Non-pigmented ciliary epithelial cell (primary cell): ENCODE data around the gene ANKRD11.
"Not testable (repeated sequence)": the region's sequence is repeated elsewhere in the genome, so short reads cannot be mapped to it uniquely, and the experiment has no call there.

Experiments used
- DNase-seq: peaks from one replicate; pipeline ENCODE4 v3.0.0-alpha.2; 2010; ENCODE audit warnings: low read depth

Gene ANKRD11

DNA sequence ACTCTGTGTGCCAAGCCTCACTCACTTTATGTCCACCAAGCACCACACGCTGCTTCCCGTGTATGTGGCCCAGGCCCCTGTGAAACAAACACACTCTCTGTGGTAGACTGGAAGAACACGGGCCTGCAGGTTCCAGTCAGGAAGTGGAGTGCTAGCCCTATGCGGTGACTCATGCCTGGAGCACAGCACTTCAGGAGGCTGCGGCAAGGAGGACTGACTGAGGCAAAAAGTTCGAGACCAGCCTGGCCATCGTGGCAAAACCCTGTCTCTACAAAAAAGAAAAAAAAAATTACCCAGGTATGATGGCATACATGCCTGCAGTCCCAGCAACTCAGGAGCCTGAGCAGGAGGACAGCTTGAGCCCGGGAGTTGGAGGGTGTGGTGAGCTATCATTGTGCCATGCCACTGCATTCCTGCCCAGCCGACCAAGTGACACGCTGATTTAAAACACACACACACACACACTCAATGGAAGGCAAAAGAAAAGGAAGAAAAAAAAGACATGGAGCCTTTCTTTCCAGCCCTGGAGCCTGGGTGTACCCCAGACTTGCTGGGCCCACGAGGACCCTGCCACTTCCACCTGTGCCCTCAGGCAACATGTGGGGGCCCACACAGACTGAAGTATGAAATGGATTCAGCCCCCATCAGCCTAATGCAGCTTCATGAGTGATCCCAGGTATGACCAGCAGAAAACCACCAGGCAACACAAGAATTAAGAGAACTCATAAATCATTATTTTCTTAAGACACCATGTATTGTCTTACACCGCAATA lies 126.6 kb downstream of the ANKRD11 start:
- no peak for DNase-seq

DNA sequence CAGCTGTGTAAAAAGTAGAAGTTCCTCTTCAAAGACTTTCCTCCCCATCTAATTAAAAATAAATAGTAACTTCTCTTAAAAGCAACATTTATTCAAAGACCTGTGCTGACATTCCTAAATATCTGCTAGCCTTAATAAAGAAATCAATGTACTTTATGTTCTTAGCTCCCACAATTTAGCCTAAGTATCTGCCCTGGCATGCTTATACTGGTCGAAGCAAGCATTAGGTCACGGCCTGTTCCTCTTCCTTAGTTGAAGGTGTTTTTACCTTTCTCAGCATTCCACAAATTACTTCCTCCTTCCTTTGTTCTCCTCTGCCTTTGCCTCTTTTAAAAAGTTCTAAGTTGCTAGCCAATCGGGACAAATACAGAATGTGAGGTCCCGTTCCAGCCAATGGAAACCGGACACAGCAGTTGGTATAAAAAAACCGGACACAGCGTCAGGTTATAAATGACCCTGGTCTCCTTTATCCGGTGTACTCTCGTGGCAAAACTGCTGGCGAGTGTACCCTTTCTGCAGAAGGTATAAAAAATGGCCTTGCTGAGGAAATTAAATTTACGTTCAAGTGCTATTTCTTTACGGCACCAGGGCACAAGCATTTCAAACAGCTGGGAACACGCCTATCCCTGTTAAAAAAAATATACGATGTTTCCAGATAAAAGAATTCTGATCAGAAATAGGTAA lies 127.7 kb downstream of the ANKRD11 start:
- not testable (repeated sequence) for DNase-seq

DNA sequence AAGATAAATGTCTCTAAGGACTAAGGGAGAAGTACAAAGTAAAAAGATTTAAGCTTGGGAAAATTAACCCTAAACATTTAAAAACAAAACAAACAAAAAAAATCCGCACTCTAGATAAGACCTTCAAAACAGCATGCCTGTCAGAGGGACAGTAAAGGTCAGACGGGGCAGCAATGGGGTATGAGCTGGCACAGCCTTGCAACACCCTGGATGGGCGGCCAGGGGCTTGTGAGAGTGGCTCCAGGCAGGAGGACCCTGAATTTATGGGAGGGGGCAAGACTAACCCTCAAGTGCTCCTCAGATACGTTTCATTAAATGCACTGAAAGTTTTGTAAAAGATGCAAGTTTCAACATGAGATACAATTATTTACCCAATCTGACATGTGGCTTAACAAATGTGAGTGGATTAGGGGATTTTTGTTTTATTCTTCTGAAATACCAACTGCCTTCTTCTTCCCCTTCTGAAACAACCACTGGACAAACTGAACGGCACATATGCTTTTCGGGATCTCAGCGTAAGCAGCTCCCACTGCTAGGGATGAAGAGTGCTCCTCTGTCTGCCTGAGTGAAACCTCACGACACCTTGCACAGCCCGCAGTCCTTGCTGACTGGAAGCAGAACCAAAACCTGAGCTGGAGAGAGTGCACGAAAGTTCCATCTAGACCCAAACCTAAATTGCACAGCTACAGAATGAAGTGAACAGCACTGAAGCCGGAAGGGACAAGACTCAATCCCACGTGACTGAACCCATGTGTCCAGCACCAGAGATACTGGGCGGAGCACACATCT lies 128.4 kb downstream of the ANKRD11 start:
- no peak for DNase-seq

DNA sequence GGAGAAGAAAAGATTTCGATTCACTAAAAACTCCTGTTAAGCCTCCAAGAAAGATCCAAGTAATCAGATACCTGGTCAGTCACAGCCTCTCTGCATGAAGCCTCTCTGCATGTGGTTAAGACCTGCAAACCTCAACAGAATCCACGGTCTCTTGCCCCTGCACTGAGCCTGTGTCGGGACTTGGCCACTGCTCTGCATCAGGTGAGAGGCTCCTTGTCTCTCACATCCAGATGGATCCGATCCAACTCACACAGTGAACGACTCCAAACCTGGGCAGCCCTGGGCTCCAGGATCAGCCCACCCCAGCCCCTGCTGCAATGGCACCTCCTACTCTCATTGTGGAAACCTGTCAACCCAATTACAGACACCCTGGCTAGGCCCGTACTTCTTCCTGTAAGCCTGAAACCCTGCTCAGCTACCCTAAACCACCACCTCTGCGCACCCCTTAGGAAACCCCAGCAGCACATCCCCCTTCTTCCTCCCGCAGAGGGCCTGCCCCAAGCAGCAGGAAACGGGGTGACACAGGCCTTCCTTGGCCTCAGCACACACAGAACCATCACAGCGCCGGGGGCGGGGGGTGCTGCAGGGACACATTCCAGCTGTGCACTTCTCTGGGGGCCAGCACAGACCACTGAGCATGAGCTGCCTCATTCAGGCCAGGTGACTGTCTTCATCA lies 129.5 kb downstream of the ANKRD11 start:
- DNase-seq = no peak

DNA sequence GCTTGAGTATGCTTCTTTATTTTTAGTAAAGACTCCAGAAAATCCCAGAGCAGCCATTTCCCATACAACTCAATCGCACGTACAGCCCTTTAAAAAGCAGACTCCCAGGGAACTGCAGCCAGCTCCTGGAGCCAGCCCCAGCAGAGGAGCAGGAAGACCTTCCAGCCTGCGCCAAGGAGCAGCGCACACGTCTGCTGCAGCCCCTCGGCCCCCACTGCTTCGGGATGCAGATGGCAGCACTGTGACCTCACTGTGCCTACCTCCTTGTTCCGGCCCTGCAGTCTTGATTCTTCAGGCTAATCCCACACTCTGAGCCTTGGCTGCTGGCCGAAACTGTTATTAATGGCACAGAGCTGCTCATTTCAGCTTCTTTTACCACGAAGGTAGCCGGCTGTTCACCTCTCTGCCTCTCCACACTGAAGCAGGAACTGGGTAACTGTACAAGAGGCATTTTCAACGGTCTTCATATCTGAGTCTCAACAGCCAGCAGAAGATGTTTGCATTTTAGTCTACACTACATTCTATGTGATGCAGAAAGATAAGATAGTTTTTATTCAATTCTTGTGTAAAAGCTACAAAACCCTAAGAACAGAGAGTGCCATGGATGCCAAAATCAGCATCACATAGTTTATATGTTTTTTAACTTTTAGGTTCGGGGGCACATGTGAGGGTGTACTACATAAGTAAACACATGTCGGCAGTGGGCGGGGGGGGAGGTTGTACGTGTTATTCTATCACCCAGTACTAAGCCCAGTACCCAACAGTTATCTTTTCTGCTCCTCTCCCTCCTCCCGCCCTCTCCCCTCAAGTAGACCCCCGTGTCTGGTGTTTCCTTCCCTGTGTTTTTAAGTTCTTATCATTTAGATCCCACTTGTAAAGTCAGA lies 130.9 kb downstream of the ANKRD11 start:
- DNase-seq = no peak

DNA sequence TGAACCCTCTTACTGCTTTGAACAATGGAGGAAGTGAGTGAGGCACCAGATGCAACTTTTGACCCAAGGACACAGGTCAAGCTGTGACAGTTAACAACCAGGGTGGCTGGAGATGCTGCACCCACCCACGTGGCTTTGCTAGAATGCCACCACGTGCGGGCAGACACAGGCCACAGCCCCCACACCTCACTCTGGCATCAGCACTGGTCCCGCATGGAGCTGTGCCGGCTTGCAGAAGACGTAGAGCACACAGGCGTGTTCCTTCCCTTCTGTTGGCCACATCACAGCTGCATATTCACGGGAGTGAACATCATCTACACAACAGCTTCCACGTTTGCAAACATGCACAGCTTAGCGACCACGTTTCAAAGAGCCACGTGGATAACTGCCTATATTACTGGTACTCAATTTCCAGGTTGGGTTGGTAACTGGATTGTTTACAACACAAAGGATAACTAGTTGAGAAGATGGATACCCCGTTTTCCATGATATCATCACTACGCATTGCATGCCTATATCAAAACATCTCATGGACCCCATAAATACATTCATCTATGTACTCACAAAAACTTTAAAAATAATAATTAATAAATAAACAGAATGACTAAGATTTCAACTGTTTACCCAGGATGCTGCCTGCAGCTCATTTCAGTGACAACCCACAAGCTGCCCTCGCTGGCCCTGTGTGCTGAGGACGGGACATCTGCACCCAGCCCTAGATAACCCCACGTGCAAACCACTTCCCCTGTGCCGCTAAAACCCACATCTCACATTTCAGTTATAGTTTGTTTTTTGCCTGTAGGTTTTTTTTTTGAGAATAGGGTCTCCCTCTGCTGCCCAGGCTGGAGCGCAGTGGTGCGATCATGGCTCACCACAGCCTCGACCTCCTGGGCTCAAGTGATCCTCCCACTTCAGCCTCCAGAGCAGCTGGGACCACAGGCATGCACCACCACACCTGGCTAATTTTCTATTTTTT lies 132.0 kb downstream of the ANKRD11 start:
- DNase-seq = no peak

DNA sequence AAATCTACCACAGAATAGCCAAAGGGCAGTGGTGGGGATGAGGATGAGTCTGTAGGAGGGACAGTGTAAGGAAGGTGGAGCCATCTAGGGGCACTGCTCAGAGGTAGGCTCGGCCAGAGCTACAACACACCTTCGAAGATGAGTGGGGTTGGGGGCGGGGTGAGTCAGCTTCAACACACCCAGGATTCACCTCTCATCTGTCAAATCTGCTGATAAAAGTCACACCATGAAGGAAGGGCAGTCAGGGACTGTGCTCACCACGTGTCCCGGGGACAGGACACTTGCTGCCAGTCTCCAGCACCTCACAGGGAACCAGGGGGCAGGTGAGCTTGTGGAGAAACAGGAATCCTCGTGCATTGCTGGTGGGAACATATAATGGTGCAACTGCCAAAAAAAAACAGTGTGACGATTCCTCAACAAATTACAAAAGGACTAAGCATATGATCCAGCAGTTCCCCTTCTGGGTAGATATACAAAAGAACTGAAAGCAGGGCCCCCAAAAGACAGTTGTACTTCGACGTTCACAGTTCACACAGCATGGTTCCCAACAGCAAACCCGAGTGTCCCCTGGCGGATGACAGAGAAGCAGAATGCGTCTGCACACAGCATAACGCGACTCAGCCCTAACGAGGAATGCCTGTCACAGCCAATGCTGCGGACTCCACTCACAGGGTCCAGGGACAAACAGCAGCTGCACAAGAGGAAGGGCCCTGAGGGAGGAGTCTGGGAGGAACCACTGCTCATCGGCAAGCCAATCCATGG lies 133.1 kb downstream of the ANKRD11 start:
- no peak for DNase-seq

DNA sequence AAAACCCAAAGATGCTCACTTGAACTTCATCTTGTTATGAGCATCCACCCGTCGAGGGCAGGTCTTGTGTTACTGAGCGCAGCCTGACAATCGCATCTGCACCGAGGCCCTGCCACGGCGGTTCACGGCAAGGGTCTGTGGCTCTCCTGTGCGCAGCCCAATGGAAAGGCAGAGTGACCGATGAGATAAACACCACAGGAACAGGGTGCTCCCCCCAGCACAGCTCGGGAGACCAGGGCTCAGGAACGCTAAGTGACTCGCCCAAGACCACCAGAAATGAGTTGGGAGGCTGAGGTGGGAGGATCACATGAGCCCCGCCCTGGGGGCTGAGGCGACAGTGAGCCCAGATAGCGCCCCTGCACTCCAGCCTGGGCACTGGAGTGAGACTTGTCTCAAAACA lies 134.7 kb downstream of the ANKRD11 start:
- DNase-seq = no peak

DNA sequence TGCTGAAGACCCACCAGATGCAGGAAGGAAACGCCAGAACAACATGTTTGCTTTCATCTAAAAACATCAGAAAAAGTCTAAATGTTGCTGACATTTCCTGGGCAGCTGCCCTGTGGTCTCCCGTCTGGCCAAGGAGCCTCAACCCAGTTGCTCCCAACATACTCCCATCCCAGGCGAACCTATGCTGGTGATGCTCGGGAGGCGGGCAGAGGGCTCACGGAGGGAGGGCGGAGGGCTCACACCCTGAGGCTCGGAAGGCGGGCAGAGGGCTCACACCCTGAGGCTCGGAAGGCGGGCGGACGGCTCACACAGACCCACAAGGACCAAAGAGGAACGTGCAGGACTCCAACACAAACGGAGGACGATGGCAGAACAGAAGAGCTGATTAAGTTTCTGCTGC lies 135.4 kb downstream of the ANKRD11 start:
- no peak for DNase-seq

DNA sequence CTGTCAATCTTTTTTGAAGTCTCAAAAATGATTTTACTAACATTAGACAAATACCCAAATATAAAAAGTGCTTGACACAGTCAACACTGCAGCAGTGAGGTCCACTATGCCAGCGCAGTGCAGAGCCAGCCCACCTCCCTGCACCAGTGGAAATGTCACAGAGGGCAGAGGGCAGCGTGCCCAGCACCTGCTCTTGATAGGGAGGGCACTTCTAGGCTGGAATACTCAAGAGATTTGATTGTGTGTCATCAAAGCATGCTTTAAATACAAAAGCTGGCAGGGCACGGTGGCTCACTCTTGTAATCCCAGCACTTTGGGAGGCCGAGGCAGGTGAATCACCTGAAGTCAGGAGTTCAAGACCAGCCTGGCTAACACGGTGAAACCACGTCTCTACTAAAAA lies 136.0 kb downstream of the ANKRD11 start:
- DNase-seq = no peak

DNA sequence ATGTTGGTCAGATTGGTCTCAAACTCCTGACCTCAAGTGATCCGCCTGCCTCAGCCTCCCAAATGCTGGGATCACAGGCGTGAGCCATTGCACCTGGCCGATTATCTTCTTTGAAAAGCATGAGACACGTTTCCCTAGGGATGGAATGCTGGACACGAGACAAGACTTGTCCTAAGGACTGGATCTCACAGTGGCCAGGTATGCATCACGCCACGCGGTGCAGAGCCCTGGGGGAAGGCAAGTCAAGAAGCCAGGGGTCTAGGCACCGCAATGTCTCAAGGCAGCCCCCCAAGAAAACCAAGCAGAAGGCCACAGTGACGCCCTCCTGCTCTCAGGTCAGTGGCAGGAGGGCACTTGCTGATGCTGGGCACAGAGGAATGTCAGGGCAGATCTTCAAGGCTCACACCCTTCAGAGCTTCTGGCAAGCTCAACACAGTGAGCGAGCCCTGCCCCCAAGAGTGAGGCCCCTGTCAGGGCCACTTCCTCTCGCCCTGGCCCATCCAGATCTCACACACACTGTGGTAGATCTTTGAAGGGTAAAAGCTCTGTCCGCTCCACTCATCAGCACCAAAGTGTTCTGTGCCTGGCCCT lies 138.2 kb downstream of the ANKRD11 start:
- DNase-seq = no peak

DNA sequence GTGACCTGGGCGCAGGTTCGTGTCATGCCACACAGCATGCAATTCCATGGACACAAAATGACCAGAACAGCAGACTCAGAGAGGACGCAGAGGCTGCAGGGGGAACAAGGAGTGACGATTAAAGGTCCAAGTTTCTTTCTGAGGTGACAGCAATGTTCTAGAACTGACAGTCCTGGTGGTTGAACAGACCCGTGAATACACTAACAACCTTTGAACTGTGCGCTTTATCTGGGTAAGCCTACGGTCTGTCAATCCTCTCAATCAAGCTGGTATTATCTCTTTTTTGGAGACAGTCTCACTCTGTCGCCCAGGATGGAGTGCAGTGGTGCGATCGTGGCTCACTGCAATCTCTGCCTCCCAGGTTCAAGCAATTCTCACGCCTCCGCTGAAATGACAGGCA lies 138.7 kb downstream of the ANKRD11 start:
- no peak for DNase-seq

DNA sequence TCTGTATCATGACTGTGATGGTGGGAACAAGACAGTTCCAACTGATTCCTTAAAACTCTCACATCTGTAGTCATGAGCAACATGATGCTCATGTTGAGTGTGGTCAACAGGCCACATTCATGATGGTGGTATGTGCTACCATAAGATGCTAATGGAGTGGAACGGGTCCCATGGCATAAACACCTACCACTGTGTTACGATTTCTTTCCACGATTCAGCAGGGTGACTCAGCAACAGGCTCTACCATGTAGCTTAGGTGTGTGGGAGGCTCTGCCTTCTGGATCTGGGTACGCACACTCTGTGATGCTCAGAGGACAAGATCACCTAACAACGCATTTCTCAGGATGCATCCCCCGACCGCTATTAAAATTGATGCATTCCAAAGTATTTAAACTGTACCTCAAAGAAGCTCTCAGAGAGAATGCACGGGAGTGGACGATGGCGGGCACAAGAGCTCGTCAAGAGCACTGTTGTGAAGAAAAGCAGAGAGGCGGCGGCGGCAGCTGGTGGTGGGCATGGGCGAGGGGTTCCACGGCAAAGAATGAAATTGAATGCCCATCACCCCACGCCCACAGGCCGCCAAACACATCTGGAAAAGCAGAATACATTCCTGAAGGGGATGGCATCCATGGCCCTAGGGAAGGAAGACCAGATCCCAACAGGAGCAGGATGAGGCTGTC lies 139.5 kb downstream of the ANKRD11 start:
- no peak for DNase-seq

DNA sequence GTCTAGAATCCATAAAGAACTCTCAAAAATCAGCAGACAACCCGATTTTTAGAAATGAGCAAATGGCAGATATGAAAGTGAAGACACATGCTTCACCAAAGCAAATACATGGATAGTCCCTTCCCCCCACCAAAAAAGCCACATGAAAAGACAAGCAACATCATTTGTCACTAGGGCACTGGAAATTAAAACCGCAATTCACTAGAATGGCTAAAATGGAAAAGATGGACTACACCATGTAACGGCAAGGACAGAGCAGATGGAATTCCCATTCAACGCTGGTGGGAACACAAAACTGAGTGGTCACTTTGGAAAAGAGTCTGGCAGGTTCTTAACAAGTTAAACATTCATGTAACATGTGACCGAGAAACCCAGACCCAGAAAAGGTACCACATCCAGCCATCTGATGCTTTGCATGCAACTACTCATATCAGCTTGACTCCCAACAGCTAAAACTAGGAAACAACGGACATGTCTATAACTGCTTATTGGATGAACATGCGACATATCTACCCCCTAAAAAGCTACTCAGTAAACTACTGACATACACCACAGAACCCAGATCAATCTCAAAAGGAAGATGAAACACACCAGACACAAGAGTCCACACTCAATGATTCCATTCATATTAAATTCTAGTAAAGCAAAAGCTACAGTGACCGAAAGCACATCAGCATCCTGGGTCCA lies 140.3 kb downstream of the ANKRD11 start:
- DNase-seq = no peak

DNA sequence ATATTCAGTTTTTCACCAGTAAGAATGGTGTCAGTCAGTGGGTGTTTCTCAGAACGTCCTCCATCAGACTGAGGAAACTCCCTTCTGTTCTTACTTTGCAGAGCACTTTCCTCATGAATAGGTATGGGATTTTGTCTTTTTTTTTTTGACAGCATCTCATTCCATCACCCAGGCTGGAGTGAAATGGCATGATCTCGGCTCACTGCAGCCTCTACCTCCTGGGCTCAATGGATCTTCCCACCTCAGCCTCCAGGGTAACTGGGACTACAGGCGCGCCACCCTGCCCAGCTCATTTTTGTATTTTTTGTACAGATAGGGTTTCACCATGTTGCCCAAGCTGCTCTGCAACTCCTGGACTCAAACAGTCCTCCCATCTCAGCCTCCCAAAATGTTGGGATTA lies 142.6 kb downstream of the ANKRD11 start:
- no peak for DNase-seq

DNA sequence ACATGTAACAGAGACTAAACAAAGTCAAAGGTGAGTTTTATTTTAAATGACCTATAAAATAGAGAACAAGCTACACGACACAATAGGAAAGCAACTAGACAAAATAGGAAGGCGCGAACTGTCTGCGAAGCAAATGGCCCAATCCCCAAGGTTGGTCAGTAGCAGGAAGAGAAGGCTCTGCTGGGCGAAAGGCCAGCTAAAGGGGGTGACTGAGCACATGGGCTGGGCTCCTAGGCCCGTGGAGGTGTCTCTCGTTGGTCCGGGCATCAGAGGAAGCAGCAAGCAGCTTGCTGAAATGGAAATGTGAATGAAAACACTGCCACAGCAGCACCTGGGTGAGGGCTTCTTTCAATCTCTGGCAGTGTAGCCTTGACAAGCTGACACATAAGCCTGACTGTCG lies 143.5 kb downstream of the ANKRD11 start:
- DNase-seq = no peak

DNA sequence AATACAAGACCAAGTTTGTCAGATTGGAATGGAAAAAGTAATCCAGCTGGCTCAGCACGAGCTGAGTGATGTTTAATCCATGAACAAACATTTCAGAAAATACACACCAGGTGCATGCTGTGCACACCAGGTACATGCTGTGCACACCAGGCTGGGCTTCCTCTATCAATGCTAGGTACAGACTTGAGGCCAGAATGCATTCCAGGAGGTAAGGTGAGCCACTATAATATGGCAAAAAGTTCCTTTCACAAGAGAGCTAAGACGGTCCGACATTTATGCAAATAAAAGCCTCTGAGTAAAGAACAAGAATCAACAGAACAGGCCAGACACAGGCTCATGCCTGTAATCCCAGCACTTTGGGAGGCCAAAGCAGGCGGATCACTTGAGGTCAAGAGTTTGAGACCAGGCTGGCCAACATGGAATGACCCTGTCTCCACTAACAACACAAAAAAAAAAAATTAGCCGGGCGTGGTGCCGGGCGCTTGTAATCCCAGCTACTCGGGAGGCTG lies 144.7 kb downstream of the ANKRD11 start:
- no peak for DNase-seq
